NCI-H2196 (cell line): Measurements from ENCODE around the gene TBX15.

ENCODE experiments used
- DNase-seq: peaks from one replicate; lab custom pipeline; 2025; ENCODE audit not compliant: unreplicated experiment; lab: John Stamatoyannopoulos, UW

The TBX15 gene

DNA sequence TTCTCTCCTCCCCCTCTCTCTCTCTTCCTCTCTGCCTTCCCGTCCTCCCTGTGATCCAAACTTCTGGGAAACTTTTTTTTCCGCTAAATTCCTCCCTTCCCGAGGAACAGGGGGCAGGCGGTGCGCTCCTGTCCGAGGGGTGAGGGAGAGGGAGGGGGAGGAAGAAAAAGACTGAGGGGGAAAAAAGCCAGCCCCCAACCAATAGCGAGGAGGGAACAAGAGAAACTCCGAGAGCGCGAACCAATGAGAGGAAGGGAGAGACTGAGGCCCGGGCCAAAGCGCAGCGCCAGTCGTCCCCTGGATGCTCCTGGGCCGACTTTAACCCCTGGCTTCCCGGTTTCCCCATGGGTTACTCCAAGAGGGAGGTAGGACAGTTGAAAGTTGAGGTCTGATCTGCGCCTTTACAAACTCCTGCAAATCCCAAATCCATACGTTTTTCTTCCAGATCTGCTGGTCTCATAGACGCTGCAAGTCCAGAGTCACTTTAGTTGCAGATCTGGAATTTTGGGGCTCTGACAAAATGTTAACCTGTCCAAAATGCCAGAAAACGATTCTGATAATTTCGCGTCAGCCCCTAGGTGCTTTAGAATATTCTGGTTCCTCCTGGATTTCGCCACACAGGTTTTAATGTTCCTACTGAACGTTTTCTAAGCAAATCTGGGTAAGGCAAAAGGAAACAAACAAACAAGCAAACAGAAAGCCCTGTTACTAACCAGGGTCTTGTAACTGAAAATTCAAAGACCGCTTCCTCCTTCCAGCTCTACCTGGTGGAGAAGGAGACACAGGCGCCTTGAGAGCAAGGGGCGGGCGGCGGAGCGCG, at the start of gene TBX15:
TSS of gene TBX15 (minus strand) at position 158 of the 820 bp plus-strand sequence. CDS start 548 bp downstream, outside the sequence.
- DNase-seq, result no peak

DNA sequence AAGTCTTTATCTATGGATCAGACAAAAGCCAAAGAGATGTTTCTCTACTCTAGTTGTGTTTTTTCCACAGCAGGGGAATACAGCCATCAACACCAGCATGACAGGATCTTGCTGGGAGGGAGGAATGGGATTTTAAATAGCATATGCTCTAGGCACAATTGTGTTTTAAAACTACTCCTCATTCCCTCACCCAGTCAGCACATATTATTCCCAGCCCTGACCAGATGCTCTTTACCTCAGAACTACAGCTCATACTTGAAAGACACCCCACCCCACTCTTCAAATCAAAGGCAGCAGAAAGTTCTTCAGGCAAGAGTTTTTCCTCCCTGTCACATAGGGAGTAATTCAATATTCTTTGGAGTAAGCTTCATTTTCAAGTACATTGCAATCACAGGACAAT, 46.2 kb upstream of the TBX15 start:
- DNase-seq, result no peak

- DNase-seq, result no peak
Measured at GRCh38 chr1:119032986-119033385, 44.8 kb upstream of the TBX15 start.

DNA sequence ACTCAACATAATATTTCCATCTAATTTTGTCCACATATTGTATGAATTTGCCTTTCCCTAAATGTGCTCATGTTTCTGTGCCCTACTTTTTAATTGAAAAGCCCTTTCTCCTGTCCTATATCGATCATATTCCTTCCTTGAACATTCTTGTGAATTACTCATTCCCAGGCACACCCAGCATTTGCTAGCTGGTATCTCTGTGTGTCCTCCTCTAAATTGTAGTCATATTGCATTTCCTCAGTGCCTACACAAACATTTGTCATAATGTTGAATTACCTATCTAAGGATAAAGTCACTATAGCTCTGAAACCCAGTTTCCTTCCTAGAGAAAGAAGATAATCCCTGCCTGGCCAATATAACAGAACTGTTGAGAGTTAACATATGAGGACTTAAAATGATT, 39.6 kb upstream of the TBX15 start:
- DNase-seq, result no peak

GRCh38 chr1:119026956-119027355, 38.8 kb upstream of the TBX15 start:
- DNase-seq, result no peak

- DNase-seq, result no peak
Measured at GRCh38 chr1:119015547-119015946, 27.4 kb upstream of the TBX15 start.

DNA sequence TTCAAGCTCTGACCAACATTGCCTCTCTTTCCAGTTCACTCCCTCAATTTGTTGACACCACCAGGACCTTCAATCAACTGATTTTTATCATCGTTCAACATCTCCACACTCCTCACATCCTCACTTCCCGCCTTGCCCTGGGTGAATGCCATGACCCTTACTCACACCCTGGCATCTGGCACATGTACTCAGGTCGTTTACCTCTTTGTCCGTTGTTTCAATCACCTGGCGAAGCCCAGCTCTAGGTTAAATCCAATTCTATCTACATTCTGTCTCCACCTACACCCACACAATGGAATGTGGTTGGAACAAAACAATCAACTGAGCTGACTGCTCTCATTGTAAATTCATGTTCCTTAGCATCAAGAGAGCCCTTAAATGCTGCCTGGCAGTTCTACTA, 24.2 kb upstream of the TBX15 start:
- no peak for DNase-seq

GRCh38 chr1:119011706-119012105, 23.6 kb upstream of the TBX15 start:
- no peak for DNase-seq

GRCh38 chr1:119011116-119011515, 23.0 kb upstream of the TBX15 start:
- DNase-seq, result no peak

- DNase-seq, result no peak
Measured at GRCh38 chr1:119010201-119010600, 22.1 kb upstream of the TBX15 start.

- no peak for DNase-seq
Measured at GRCh38 chr1:119009312-119009655, 21.1 kb upstream of the TBX15 start.

DNA sequence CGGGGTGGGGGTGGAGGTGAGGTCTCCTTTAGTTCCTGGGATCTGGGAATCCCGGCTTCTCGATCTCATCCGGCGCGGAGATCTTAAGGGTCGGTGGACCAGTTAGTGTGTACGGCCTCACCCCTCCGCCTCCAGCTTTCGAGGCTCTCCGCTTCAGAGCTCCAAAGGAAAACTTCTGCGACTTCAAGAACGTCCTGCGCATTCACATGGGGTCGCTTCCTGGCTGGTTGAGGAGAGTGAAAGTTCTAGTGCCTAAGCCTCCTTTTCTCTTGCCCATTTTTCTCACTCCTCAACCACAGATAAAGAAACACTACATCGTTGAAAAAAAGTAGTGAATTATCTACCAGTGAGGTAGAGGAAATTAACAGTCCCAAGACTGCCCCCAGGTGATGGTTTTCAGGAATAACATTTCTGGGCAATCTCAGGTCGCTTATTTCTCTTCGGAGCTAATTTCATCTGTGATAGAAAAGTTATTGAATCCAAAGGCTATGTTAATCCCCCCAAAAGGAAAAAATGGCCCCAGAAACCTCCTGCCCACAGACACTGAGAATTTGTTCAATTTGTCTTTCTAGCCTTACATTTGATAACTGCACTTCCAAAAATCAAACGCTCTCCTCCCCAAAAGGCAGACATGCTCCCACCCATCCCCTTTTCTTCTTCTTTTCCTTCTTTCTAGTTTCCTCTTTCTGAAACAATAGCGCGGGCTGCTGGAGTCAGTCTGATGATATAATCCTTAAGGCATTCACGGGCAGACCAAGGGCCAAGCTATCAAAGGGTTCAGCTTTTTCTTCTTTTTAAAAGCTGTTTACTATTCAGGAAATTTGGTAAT, 20.6 kb upstream of the TBX15 start:
- DNase-seq, result peak; percentile 20

DNA sequence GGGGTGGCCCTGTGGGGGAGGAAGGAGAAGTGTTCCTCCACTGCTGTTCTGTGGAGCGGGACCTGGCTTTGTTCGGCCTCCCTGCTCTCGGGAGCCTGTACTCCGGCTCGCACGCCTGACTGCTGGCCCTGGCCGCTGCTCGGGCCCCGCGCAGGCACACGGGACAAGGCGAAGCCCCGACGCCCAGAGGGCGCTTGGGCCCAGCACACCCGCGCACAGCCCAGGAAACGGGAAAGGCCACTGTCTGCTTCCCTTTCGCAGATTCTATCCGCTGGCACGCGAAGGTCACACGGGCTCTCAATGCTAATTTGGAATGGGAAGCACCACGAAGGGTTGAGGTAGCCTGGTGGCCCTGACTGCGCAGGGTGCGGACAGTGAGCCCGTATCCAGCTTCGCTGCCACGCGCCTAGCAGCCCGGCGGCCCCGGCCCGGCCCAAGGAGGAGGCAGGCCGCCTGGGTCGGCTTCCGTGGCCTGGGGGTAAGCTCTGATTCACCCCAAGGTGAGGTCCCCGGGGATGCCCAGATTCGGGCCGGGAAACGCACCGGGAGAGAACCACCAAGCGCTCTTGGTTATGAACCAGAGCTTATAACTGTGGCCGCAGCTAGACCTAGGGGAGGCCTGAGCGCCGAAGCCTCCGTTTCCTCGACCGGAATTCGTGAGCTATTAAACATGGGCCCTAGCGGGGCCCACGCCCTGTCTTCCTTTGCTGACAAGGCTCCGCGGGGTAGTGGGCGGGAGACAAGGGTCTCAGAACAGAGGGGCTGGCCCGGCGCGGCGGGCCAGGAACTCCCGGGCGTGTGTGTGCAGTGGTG, 19.7 kb upstream of the TBX15 start:
- no peak for DNase-seq

DNA sequence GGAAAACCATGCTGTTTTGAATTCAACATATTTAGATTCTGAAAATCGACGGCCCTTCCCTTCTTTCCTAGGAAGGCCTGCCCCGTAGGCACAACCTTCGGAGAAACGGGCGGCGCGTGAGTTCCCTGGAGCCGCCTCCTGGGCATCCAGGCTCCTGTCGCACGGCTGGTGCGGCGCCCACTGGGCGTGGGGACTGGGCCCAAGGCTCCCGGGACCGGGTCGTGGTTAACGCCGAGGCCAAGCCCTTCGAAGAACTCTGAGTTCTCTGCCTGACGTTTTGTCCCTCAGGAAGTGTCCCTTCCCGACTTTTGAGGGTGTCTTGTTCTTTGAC, 19.2 kb upstream of the TBX15 start:
- DNase-seq, result no peak

DNA sequence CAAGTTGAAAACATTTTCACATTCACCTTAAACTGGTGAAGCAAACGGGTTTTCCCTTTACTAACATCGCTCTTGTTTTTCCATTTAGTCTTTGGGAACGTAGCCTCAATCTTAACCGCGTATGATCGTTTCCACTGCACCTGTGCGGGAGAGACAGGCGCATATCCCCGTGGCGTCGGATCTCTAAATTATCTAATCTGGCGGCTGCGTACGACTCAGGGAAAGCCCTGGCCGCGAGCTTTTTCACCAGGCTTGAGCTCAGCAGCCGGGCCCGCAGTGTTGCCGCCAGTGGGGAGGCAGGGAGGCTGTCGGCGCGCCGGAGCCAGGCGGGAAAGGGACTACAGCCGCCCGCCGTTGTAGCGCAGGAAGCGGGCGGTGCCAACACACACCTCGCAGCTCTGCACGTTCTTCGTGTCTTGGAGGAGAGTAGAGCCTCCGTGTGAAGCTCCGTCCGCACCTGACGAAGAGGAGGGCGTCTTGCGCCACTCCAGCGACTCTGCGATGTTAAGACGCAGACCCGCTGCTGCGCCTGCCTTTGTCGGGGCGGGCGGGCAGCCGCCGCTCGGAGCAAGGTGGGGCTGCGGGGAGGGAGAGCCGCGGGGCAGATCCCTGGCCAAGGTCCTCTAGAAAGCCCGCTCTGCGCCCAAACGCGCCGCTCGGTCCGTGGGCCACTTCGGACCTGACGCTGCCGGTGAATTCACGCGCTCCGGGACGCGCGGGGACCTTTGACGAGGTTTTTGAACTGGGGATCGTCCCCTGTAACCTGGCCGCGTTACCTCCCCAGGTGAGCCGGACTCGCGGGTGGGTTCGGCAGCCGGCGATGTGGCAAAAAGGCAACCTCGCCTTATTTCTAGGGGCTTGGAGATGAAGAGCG, 18.5 kb upstream of the TBX15 start:
- no peak for DNase-seq

DNA sequence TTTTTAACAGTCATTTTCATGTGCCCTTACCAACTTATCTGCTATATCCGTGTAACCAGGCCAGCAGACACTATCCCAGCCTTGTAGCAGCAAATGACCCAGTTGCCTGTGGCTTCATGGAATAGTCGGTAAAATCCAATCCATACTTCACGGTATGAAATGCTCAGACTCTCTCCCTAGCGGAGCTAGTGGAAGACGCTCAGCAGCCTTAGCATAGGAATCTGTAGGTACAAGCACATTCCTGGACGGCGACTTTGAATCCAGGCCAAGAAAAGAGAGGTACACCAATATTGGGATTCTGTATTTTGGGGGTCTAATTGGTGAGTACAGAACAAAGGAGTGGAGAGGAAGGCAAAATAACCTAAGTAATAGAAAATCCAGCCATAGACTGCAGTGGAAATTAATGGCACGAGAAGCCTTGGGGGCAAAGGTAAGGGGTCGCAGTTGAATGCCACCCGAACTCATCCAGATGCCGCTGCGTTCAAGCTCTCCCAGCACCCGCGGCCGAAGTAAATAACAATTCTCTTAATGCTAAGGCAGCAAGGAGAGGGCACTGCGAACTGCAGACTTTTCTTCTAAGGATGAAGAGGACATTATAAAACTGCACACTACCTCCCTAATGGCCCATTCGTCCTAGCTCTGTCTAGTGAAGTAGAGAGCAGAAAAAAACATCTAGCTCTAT, 17.7 kb upstream of the TBX15 start:
- no peak for DNase-seq

DNA sequence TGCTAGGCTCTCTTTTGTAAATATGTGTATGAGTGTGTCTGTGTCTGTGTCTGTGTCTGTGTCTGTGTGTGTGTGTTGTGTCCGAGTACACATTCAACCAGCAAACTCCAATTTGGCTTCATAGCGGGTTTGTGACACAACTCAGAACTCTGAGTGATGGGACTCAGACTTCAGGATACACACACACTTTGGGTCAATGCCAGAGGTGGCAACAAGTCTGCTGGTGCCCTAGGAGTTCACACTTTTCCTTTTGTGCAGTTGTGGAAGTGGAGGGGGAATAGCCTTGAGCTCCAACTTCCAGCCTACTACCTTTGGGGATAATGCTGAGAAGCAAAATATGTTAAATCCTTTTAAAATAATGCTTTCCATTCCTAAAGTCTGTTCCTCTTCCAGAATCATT, 16.6 kb upstream of the TBX15 start:
- DNase-seq, result no peak

GRCh38 chr1:119004129-119004527, 16.0 kb upstream of the TBX15 start:
- DNase-seq, result no peak

GRCh38 chr1:119003413-119004128, 15.4 kb upstream of the TBX15 start:
- DNase-seq, result no peak
